OCI-LY7 (cell line): ENCODE measurements around the gene HSPA1L. TPM values are rescaled to one million over a fixed set of nuclear protein-coding genes. Genes with fewer than 3 reads are reported as not detected.
A peak's percentile ranks its signal among the peaks of the same experiment; 100 is the strongest.

Experiments used
- BruUV-seq: library from RNA; stranded (reverse); fragments of 400-500 nt; replicated peaks from 2 replicates; lab custom pipeline; 2021; lab: Mats Ljungman, UMichigan
- CTCF ChIA-PET: fragments of 300-600 bp; sonication (Branson Sonifier 250); formaldehyde crosslinking; loops from one replicate; lab custom pipeline; 2022; ENCODE audit warnings: antibody characterized with exemption; ENCODE audit not compliant: unreplicated experiment; lab: Charles Lee
- POLR2A ChIA-PET: fragments of 300-600 bp; sonication (Branson Sonifier 250); formaldehyde crosslinking; loops from one replicate; lab custom pipeline; 2022; ENCODE audit warnings: antibody characterized with exemption; lab: Charles Lee
- DNase-seq: peaks from one replicate; pipeline ENCODE4 v3.0.0-alpha.2; 2015; ENCODE audit warnings: low spot score
- H2AFZ ChIP-seq: fragments of 200-600 bp; sonication (generic), shearing (Covaris generic); 2 replicates; pipeline ENCODE4 v1.6.1; 2014; ENCODE audit warnings: mild to moderate bottlenecking, antibody characterized with exemption, low read length, moderate library complexity
- H3K27ac ChIP-seq: fragments of 200-600 bp; sonication (generic); 2 replicates; pipeline ENCODE4 v1.5.1; 2014; ENCODE audit warnings: mixed run types, low read depth, mild to moderate bottlenecking, moderate library complexity, low read length, inconsistent platforms; ENCODE audit not compliant: poor library complexity, severe bottlenecking
- H3K36me3 ChIP-seq: fragments of 200-600 bp; sonication (generic); 2 replicates; pipeline ENCODE4 v1.6.1; 2014; ENCODE audit warnings: mild to moderate bottlenecking, antibody characterized with exemption, low read length, moderate library complexity, mixed read lengths; ENCODE audit not compliant: insufficient read depth
- H3K4me1 ChIP-seq: fragments of 200-600 bp; sonication (generic); 2 replicates; pipeline ENCODE4 v1.5.1; 2014; ENCODE audit warnings: mild to moderate bottlenecking, low read length; ENCODE audit not compliant: insufficient read depth, poor library complexity, severe bottlenecking
- H3K4me2 ChIP-seq: fragments of 200-600 bp; sonication (generic); 2 replicates; pipeline ENCODE4 v1.6.1; 2014; ENCODE audit warnings: mild to moderate bottlenecking, low read length
- H3K4me3 ChIP-seq: fragments of 200-600 bp; sonication (generic); 2 replicates; pipeline ENCODE4 v1.5.1; 2014; ENCODE audit warnings: mild to moderate bottlenecking, low read depth, low read length; ENCODE audit not compliant: poor library complexity, severe bottlenecking
- H3K79me2 ChIP-seq: fragments of 200-600 bp; sonication (generic); 2 replicates; pipeline ENCODE4 v1.6.1; 2016; ENCODE audit warnings: low read depth, mild to moderate bottlenecking, low read length, moderate library complexity, mixed read lengths; ENCODE audit not compliant: insufficient read depth
- H3K9me2 ChIP-seq: fragments of 200-600 bp; sonication (generic); 2 replicates; pipeline ENCODE4 v1.6.1; 2016; ENCODE audit warnings: mild to moderate bottlenecking, low read length, mixed read lengths; ENCODE audit not compliant: insufficient read depth
- H3K9me3 ChIP-seq: fragments of 200-600 bp; sonication (generic); 2 replicates; pipeline ENCODE4 v1.6.1; 2014; ENCODE audit warnings: mild to moderate bottlenecking, mixed run types, low read length, mixed read lengths
- H4K20me1 ChIP-seq: fragments of 200-600 bp; sonication (generic); 2 replicates; pipeline ENCODE4 v1.6.1; 2014; ENCODE audit warnings: mild to moderate bottlenecking, antibody characterized with exemption, low read length, moderate library complexity, mixed read lengths; ENCODE audit not compliant: insufficient read depth
- EZH2phosphoT487 ChIP-seq: fragments of 200-600 bp; sonication (generic); IDR thresholded peaks from 2 replicates; pipeline ENCODE4 v1.6.1; 2018; ENCODE audit warnings: low read depth, borderline replicate concordance, mild to moderate bottlenecking, mixed run types, antibody characterized with exemption, low read length, moderate library complexity, mixed read lengths
- intact Hi-C: fragments of 100-400 bp; cut with micrococcal nuclease; formaldehyde crosslinking; loops from one replicate; pipeline ENCODE4 v1.10.0; 2022; ENCODE audit not compliant: unreplicated experiment
- total RNA-seq, 2 experiments: library from RNA; depleted of rRNA in 1 of 2; stranded (reverse); fragments of >200 nt in 1 of 2; shearing (Covaris generic) in 1 of 2; gene quantifications; 2 replicates each; pipeline ENCODE4 v1.2.3, GENCODE V29; 2014 to 2022
- TF ChIP-seq, protein P1 (sequence below): fragments of 200-600 bp; sonication (generic); conservative IDR thresholded peaks from 2 replicates; pipeline ENCODE4 v1.5.1; 2014; ENCODE audit warnings: mild to moderate bottlenecking, antibody characterized with exemption, low read length, moderate library complexity, mixed read lengths

HSPA1L gene
- total RNA-seq, 2 experiments from 2014 or later, result 0.19 to 0.49 TPM

DNA sequence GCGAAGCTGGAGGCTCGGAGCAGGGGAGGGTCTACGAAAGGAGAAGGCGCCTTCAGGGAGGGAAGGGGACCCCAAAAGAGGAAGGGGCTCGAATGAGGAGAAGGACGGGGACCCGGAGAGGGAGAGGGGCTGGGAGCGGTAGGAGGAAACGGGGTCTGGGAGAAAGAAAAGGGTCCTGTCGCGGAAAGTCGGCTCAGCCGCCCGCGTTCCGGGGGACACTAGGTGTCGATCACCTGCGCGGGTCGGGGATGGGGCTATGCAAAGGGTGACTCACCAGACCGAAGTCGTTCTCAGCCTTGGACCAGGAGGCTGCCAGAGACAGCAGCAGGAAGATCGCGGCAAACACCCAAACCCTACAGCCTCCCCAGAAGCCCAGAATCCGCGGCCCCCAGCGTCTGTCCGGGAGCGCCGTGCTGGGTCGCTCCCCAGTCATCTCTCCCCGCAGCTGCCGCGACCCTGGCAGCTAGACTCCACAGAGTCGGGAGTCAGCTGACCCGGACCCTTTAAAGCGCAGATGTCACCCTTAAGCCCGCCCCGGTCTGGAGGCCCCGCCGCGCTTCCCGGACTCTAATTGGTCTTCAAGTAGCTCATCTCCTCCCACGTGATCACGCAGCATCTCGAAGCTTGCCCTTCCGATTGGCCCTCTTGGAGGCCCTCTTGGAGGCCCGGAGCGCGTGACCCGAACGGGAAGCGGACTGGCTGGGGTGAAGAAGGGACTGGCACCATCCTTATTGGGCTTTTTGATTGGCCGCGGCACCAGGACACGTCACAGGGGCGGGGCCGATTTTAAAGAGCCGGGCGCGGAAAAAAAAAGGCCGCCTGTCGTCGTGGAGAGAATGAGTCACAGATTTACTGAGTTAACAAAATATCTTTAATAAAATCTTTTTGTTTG, 47.5 kb upstream of the HSPA1L start, which contains the start of gene NEU1:
Gene NEU1 (minus strand): TSS at position 478 of the 892 bp plus-strand sequence. CDS start 45 bp downstream, at position 433.
- Histone ChIP-seq H3K4me2 (peak within 1 kb of the TSS; percentile 85), H3K4me3 (peak within 1 kb of the TSS; percentile 75), H3K9me2 (no peaks in the 10 kb centered on the region), H3K4me1 (peaks cover 20% of the 10 kb centered on the region), H4K20me1 (no peaks in the 10 kb centered on the region), H3K79me2 (no peaks in the 10 kb centered on the region), H3K36me3 (no peaks in the 10 kb centered on the region), H3K27ac (peak within 1 kb of the TSS; percentile 74), H3K9me3 (no peaks in the 10 kb centered on the region), H2AFZ (peak within 1 kb of the TSS; percentile 76; the same call in 1 of the 2 replicates)
- no TSS peak for BruUV-seq
- ChIA-PET CTCF (no interaction called here), POLR2A (interaction anchor here (0.5 to 1.5 kb wide), 15 partner anchors 10 to 198 kb away, joined by 3 to 8 read pairs (median 4); partner anchors contain the start of genes EHMT2, GPANK1, LSM2 and ZBTB12)
- intact Hi-C loops, result loop anchor here (1.0 to 2.0 kb wide), 4 partner anchors 28 to 320 kb away; partner anchors contain the start of genes DDX39B and VARS1
- DNase-seq, result peak; percentile 100
- TF ChIP-seq, protein P1, sequence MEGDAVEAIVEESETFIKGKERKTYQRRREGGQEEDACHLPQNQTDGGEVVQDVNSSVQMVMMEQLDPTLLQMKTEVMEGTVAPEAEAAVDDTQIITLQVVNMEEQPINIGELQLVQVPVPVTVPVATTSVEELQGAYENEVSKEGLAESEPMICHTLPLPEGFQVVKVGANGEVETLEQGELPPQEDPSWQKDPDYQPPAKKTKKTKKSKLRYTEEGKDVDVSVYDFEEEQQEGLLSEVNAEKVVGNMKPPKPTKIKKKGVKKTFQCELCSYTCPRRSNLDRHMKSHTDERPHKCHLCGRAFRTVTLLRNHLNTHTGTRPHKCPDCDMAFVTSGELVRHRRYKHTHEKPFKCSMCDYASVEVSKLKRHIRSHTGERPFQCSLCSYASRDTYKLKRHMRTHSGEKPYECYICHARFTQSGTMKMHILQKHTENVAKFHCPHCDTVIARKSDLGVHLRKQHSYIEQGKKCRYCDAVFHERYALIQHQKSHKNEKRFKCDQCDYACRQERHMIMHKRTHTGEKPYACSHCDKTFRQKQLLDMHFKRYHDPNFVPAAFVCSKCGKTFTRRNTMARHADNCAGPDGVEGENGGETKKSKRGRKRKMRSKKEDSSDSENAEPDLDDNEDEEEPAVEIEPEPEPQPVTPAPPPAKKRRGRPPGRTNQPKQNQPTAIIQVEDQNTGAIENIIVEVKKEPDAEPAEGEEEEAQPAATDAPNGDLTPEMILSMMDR, result no peak
- no peak for TF ChIP-seq EZH2phosphoT487

DNA sequence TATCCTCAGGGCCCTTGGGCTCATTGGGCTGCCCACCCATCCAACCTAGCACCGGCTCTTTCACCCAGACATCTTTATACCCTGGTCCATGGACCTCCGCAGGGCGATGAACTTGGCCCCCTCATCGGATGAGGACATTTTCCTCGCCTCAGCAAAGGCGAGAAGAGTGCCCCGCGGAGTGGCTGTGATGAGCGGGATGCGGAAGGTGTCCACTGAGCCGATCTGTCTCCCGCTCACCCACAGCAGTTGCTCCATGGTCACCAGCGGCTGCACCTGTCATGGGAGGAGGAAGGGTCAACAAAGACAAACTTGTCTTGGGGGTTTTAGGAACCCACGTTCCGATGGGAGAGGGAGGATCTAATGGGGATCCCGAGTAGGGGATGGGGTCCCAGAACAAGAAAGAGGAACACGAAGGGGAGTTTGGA, 46.8 kb upstream of the HSPA1L start:
- H2AFZ ChIP-seq, result no peak overlapping the region
- peak overlapping the region; percentile 75 for H3K4me3 ChIP-seq
- H3K36me3 ChIP-seq, result no peaks in the 10 kb centered on the region
- TF ChIP-seq, protein P1, result no peak
- TF ChIP-seq EZH2phosphoT487, result no peak
- no peaks in the 10 kb centered on the region for H3K79me2 ChIP-seq
- peak overlapping the region; percentile 85 for H3K4me2 ChIP-seq
- CTCF ChIA-PET, result no interaction called here
- no peaks in the 10 kb centered on the region for H3K9me3 ChIP-seq
- H3K4me1 ChIP-seq, result peaks cover 20% of the 10 kb centered on the region
- H3K9me2 ChIP-seq, result no peaks in the 10 kb centered on the region
- no peak overlapping the region for H3K27ac ChIP-seq
- POLR2A ChIA-PET, result interaction anchor here (1.1 kb wide), 1 partner anchor 54 kb away, joined by 8 read pairs; the partner anchor contains the start of gene LSM2
- no TSS peak for BruUV-seq
- H4K20me1 ChIP-seq, result no peaks in the 10 kb centered on the region
- intact Hi-C loops, result loop anchor here (2.0 kb wide), 1 partner anchor 67 kb away; the partner anchor contains the start of gene VARS1
- no peak for DNase-seq
